Caco-2 (cell line): ENCODE data around the gene ANAPC1. TPM values are rescaled to one million over a fixed set of nuclear protein-coding genes. Genes with fewer than 3 reads are reported as not detected.
A peak's percentile ranks its signal among the peaks of the same experiment; 100 is the strongest.

Experiments used
- Bru-seq: library from RNA; stranded (reverse); fragments of 400-500 nt; gene quantifications from one replicate; lab custom pipeline; 2021; lab: Mats Ljungman, UMichigan
- BruChase-seq, 2 experiments: library from RNA; stranded (reverse); fragments of 400-500 nt; gene quantifications; one replicate each; lab custom pipeline; 2021; lab: Mats Ljungman, UMichigan
- BruUV-seq: library from RNA; stranded (reverse); fragments of 400-500 nt; replicated peaks from 2 replicates; lab custom pipeline; 2021; lab: Mats Ljungman, UMichigan
- CTCF ChIA-PET: fragments of 300-600 bp; sonication (Branson Sonifier 250); formaldehyde crosslinking; loops from one replicate; lab custom pipeline; 2022; ENCODE audit warnings: antibody characterized with exemption; lab: Charles Lee
- POLR2A ChIA-PET: fragments of 300-600 bp; sonication (Branson Sonifier 250); formaldehyde crosslinking; loops from one replicate; lab custom pipeline; 2022; ENCODE audit warnings: antibody characterized with exemption; lab: Charles Lee
- DNase-seq, 2 experiments: peaks; one replicate each; pipeline versions ENCODE4 v3.0.0 to v3.0.0-alpha.2; 2020 to 2022
- H3K27me3 ChIP-seq: replicated peaks from 2 replicates; pipeline ENCODE4 v1.6.0; 2011; ENCODE audit warnings: low read length; ENCODE audit not compliant: control insufficient read depth, insufficient read depth
- H3K36me3 ChIP-seq: 2 replicates; pipeline ENCODE4 v1.5.1; 2011; ENCODE audit warnings: low read length; ENCODE audit not compliant: control insufficient read depth, insufficient read depth
- H3K4me1 ChIP-seq: fragments of 250-450 bp; sonication (Bioruptor Pico); 2 replicates; pipeline ENCODE4 v1.5.1; 2020; ENCODE audit warnings: mild to moderate bottlenecking
- H3K4me3 ChIP-seq: 2 replicates; pipeline ENCODE4 v1.5.1; 2011; ENCODE audit warnings: low read depth, mild to moderate bottlenecking, control low read depth, low read length
- H3K9me3 ChIP-seq: fragments of 250-450 bp; sonication (Bioruptor Pico); 2 replicates; pipeline ENCODE4 v1.5.1; 2020; ENCODE audit warnings: mild to moderate bottlenecking, moderate library complexity
- H3K27ac Mint-ChIP-seq: one replicate; pipeline ENCODE4 v1.8.0; 2022; ENCODE audit warnings: mixed read lengths; ENCODE audit not compliant: unreplicated experiment
- H3K27me3 Mint-ChIP-seq: one replicate; pipeline ENCODE4 v1.8.0; 2022; ENCODE audit warnings: mixed read lengths; ENCODE audit not compliant: insufficient read depth, unreplicated experiment
- H3K36me3 Mint-ChIP-seq: one replicate; pipeline ENCODE4 v1.8.0; 2022; ENCODE audit warnings: mild to moderate bottlenecking, mixed read lengths; ENCODE audit not compliant: insufficient read depth, unreplicated experiment
- H3K4me1 Mint-ChIP-seq: one replicate; pipeline ENCODE4 v1.8.0; 2022; ENCODE audit warnings: low read depth, mixed read lengths; ENCODE audit not compliant: unreplicated experiment
- H3K4me3 Mint-ChIP-seq: one replicate; pipeline ENCODE4 v1.8.0; 2022; ENCODE audit warnings: mild to moderate bottlenecking, moderate library complexity, mixed read lengths; ENCODE audit not compliant: unreplicated experiment
- H3K9me3 Mint-ChIP-seq: one replicate; pipeline ENCODE4 v1.8.0; 2022; ENCODE audit warnings: mixed read lengths; ENCODE audit not compliant: unreplicated experiment
- intact Hi-C: fragments of 100-400 bp; cut with micrococcal nuclease; formaldehyde crosslinking; loops from one replicate; pipeline ENCODE4 v1.10.0; 2022; ENCODE audit not compliant: unreplicated experiment
- long read RNA-seq: library from polyadenylated mRNA; stranded (forward); transcript quantifications from one replicate; pipeline ENCODE4 v2.0.0, GENCODE V29; 2022
- total RNA-seq: library from RNA; stranded (reverse); gene quantifications from 2 replicates; pipeline ENCODE4 v1.2.3, GENCODE V29; 2022
- TF ChIP-seq, protein P1 (sequence below), 2 experiments: fragments of 200-600 bp in 1 of 2; IDR thresholded peaks; 1 replicate in 1 of 2; 2 replicates in 1 of 2; pipeline versions ENCODE4 v1.5.1 to v1.8.0; 2011 to 2022; ENCODE audit warnings: antibody characterized with exemption in 1 of 2, control low read depth in 1 of 2, inconsistent platforms in 1 of 2, low read depth in 1 of 2, low read length in 1 of 2, mild to moderate bottlenecking in 1 of 2, moderate library complexity in 1 of 2; ENCODE audit not compliant: insufficient read depth in 1 of 2, severe bottlenecking in 1 of 2, unreplicated experiment in 1 of 2

The ANAPC1 gene
- total RNA-seq (97.2 and 110 TPM in 2 replicates), Bru-seq, nascent RNA (percentile 89 among the genes with signal in this experiment), BruChase-seq, experiment 1, labeled RNA remaining after a 2-hour chase (percentile 89 among the genes with signal in this experiment), BruChase-seq, experiment 2, labeled RNA remaining after a 6-hour chase (percentile 91 among the genes with signal in this experiment)
- long read RNA-seq, full-length matches to known transcripts = 27 of 67 reads
- long read RNA-seq, partial matches to known transcripts = 18 of 67 reads
- long read RNA-seq, other reads (novel, unspliced or antisense) = 22 of 67 reads

DNA sequence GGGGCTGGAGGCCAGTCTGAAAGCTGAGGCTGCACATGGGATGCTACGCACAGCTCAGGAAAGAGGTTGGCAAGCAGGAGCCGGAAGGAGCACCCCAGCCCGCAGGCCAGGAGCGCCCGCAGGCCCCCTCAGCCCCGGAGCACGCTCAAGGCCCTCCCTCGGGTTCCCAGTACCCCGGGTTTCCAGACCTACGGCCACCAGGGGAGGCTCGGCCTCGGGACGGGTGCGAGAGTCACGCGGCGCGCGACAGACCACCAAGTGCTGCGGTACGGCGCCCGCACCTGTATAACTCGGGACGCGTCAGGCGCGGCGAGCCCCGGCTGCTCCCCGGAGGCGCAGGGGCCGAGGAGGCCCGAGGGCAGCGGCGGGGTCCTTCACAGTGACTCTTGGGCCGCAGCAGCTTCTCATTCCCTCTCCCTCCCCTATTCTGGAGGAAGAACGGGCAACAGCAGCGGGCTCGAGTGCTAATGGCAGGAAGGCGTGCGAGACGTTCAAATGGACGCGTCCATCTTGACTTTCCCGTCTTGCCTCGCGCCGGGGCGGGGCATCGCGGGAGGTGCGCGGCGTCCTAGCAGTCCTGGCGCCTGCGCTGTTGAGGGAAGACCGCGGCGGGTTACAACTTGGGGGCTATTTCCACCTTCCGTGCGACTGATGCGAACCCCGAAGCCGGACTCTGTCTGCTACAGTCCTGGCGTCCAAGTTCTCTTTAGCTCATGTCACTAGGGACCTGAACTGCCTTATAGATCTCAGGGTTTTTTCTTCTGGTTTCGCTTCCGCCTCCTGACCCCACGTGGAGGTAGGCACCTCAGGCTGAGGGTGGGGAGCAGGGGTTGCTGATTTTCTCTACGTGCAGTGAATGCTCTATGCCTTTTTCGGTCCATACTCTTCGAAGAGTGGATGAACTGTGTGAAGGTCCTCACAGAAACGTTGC, at the start of gene ANAPC1:
TSS of gene ANAPC1 (minus strand) at position 533 of the 931 bp plus-strand sequence. CDS start 3,368 bp downstream, outside the sequence.
- TF ChIP-seq, protein P1, sequence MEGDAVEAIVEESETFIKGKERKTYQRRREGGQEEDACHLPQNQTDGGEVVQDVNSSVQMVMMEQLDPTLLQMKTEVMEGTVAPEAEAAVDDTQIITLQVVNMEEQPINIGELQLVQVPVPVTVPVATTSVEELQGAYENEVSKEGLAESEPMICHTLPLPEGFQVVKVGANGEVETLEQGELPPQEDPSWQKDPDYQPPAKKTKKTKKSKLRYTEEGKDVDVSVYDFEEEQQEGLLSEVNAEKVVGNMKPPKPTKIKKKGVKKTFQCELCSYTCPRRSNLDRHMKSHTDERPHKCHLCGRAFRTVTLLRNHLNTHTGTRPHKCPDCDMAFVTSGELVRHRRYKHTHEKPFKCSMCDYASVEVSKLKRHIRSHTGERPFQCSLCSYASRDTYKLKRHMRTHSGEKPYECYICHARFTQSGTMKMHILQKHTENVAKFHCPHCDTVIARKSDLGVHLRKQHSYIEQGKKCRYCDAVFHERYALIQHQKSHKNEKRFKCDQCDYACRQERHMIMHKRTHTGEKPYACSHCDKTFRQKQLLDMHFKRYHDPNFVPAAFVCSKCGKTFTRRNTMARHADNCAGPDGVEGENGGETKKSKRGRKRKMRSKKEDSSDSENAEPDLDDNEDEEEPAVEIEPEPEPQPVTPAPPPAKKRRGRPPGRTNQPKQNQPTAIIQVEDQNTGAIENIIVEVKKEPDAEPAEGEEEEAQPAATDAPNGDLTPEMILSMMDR (IDR thresholded peaks at IDR 0.05; ENCODE audit: insufficient read depth in 1 of 2, low read depth in 1 of 2, low read length in 1 of 2, severe bottlenecking in 1 of 2, unreplicated experiment in 1 of 2) = peak in 1 of 2 experiments; percentile 17
- Histone ChIP-seq H3K4me3 (peak within 1 kb of the TSS; percentile 93), H3K36me3 (no peaks in the 10 kb centered on the region), H3K4me1 (peaks cover 4% of the 10 kb centered on the region; the same call in 1 of the 2 replicates), H3K9me3 (no peaks in the 10 kb centered on the region), H3K27me3 (no peaks in the 10 kb centered on the region)
- no TSS peak for BruUV-seq
- Mint-ChIP-seq H3K36me3 (peaks cover 31% of the 10 kb centered on the region), H3K4me1 (no peaks in the 10 kb centered on the region), H3K27ac (peak within 1 kb of the TSS; percentile 88), H3K4me3 (peak within 1 kb of the TSS; percentile 83), H3K9me3 (no peaks in the 10 kb centered on the region), H3K27me3 (no peaks in the 10 kb centered on the region)
- DNase-seq = peak; percentile 88 to 92
- POLR2A ChIA-PET = interaction anchor here (0.5 to 0.7 kb wide), 5 partner anchors 11 to 171 kb away, joined by 3 to 6 read pairs (median 3); partner anchors contain the start of gene TMEM87B
- CTCF ChIA-PET = interaction anchor here (0.6 to 1.7 kb wide), 5 partner anchors 14 to 1258 kb away, joined by 3 to 8 read pairs (median 4); partner anchors contain the start of gene MERTK
- intact Hi-C loops = loop anchor here (10.0 kb wide), 1 partner anchor 371 kb away; the partner anchor contains the start of gene ZC3H8

DNA sequence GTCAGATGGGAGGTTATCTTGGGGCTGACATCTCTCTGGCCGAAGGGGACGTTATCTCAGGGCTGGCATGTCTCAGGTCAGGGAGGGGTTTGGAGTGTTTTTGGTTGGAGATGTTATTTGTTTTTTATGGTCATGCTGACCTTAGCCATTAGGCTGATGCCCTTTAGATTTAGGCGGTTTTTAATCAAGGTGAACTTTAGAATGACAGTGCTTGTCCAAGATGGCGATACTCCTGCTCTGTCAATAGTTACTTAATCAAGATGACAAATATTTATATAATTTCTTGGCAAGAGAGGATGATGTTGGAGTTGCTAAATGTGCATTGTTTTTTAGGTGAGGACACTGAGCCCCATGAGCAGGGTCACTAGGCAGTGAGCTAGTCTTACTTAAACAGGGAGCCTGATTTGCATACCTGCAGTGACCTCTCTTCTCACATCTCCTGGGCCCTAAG, 48.9 kb upstream of the ANAPC1 start:
- Histone ChIP-seq H3K9me3 (peaks cover 3% of the 10 kb centered on the region; the same call in 1 of the 2 replicates), H3K36me3 (no peaks in the 10 kb centered on the region; the same call in none of the 2 replicates), H3K4me3 (no peak overlapping the region), H3K4me1 (peaks cover 15% of the 10 kb centered on the region), H3K27me3 (no peaks in the 10 kb centered on the region)
- TF ChIP-seq, protein P1 (IDR thresholded peaks at IDR 0.05; ENCODE audit: insufficient read depth in 1 of 2, low read depth in 1 of 2, low read length in 1 of 2, severe bottlenecking in 1 of 2, unreplicated experiment in 1 of 2) = no peak
- Mint-ChIP-seq H3K9me3 (no peaks in the 10 kb centered on the region), H3K4me3 (peak overlapping the region; percentile 3), H3K27ac (peak overlapping the region; percentile 43), H3K36me3 (peaks cover 61% of the 10 kb centered on the region), H3K4me1 (peaks cover 15% of the 10 kb centered on the region), H3K27me3 (no peaks in the 10 kb centered on the region)
- peak; percentile 65 to 86 for DNase-seq
- ChIA-PET CTCF (no interaction called here), POLR2A (no interaction called here)
- no TSS peak for BruUV-seq
- intact Hi-C loops = loop anchor here (1.0 kb wide), 1 partner anchor 13 kb away; no protein-coding TSS in a partner anchor
